Adrenal gland (tissue), 12 donors: Measurements from ENCODE around the gene CNN3. TPM values are rescaled to one million over a fixed set of nuclear protein-coding genes. Genes with fewer than 3 reads are reported as not detected.

Experiments
- DNase-seq, 7 donors: peaks; one replicate each; pipeline ENCODE4 v3.0.0-alpha.2; 2019 to 2020
- H3K27ac ChIP-seq, 5 donors: fragments of 200-600 bp; sonication (generic) in 4 of 5; 1 replicate in 3 of 5; 2 replicates in 2 of 5; pipeline versions ENCODE4 v1.5.1 to v1.8.0; 2016 to 2020; ENCODE audit warnings: mild to moderate bottlenecking in 1 of 5
- H3K27me3 ChIP-seq: fragments of 200-600 bp; 2 replicates; pipeline ENCODE4 v1.8.0; 2021
- H3K36me3 ChIP-seq, 2 donors: fragments of 200-600 bp; replicated peaks in 1 of 2; 1 replicate in 1 of 2; 2 replicates in 1 of 2; pipeline versions ENCODE4 v1.5.1 to v1.8.0; 2018 to 2022
- H3K4me1 ChIP-seq, 2 donors: fragments of 200-600 bp; replicated peaks in 1 of 2; 1 replicate in 1 of 2; 2 replicates in 1 of 2; pipeline versions ENCODE4 v1.5.1 to v1.8.0; 2018 to 2021
- H3K4me3 ChIP-seq, 4 donors: fragments of 200-600 bp; sonication (generic) in 3 of 4; one replicate each; pipeline ENCODE4 v1.5.1; 2016 to 2018
- H3K9me3 ChIP-seq, 3 donors: fragments of 200-600 bp; sonication (generic) in 1 of 3; replicated peaks in 1 of 3; 1 replicate in 2 of 3; 2 replicates in 1 of 3; pipeline versions ENCODE4 v1.5.1 to v1.8.0; 2016 to 2021
- POLR2A ChIP-seq, 2 donors: fragments of 450-650 bp; IDR thresholded peaks; one replicate each; pipeline ENCODE4 v1.6.1; 2017; ENCODE audit warnings: antibody characterized with exemption in 2 of 2, mild to moderate bottlenecking in 2 of 2, moderate library complexity in 1 of 2
- WGBS, 4 donors: extraction: QIAGEN DNeasy Blood & Tissue Kit in 2 of 4; methylation state at CpG; one replicate each; pipeline versions ENCODE4 v1.1.5 to v1.1.7; 2013 to 2017; 5-methylcytosine and 5-hydroxymethylcytosine counted together
- intact Hi-C, 2 donors: fragments of 100-400 bp; cut with DNase I; formaldehyde crosslinking; loops; one replicate each; pipeline versions ENCODE4 v1.14.1 to v1.15.0; 2022 to 2023
- polyA plus RNA-seq, 3 donors: library from polyadenylated mRNA; stranded (reverse); fragments of 200-250 nt in 2 of 3; fragments of 350-450 nt in 1 of 3; fragmentation: Illumina TruSeq in 1 of 3; extraction: RNeasy Lipid Tissue Mini Kit (QIAGEN cat#74804) in 1 of 3; gene quantifications; one replicate each; pipeline ENCODE4 v1.2.3, GENCODE V29; 2013 to 2014
- total RNA-seq, 9 donors: library from RNA; depleted of rRNA in 4 of 9; stranded (reverse); fragments of >200 nt in 4 of 9; fragments of 120-200 nt in 1 of 9; fragmentation: NEBNext Ultra II Directional in 1 of 9; extraction: Animal tissue kit (Norgen Biotek cat#: 25700) in 1 of 9; gene quantifications; one replicate each; pipeline versions ENCODE4 v1.1.0 to v1.2.4, GENCODE V29; 2013 to 2023
- TF ChIP-seq, protein P1 (sequence below), 6 experiments: fragments of 450-650 bp in 4 of 6; fragments of 200-600 bp in 2 of 6; sonication (generic) in 1 of 6; IDR thresholded peaks; 1 replicate in 5 of 6; 2 replicates in 1 of 6; pipeline versions ENCODE4 v1.5.1 to v1.8.0; 2016 to 2021; ENCODE audit warnings: antibody characterized with exemption in 6 of 6, mild to moderate bottlenecking in 2 of 6, moderate library complexity in 1 of 6
- donor health status: healthy with polysubstance abuse.
- donor health status: Bipolar disorder and iron deficiency.
- donor health status: DM: yes; HTN: yes; CAD: no.
- donor health status: DM: no; HTN: no; CAD: no.
- donor health status: DM: no; HTN: no; CAD: no.
- donor health status: DM: yes; HTN: yes; CAD: no.

CNN3 gene
- total and polyA plus RNA-seq, 12 donors, result 97.3 to 766 (median 412) TPM

DNA sequence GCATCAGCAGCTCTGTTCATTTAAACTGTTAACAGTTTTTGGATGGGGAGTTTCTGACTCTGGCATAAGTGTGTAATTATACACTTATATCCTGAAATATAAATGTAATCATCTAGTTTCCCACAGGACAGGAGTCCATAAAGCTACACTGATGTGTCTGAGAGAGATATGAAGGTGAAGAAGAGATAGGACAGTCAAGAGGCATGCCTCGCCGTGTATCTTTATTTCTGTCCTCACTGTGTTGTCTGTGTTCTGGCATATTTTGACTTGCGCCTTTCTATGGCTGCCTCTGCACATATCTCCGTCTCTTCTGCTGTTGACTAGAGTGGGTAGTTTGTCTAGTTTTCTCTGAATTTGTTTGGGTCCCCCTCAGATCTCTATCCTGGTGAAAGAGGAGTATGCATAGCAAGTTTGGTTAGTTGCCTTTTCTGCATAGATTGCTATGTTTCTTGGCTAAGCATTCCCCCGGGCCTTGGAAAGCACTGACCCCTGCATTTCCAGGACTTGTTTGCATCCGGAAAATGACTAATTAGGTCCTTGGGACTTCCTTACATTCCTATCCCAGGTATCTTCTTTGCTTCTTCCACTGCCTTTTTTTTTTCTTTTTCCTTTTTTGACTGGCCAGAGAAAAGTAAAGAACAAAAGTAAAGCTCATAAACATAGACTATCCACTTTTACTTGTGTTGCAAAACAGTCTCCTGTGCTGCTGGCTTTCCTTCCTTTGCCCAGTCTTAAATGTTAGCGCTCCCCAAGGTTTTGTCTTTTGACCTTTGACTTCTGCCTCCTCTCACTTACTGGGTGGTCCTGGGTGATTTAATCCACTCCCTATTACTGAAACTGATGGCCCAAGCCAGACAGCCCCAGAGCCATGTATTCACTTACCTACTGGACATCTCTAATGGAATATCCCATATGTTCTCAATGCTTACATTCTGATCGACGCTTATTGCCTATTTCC lies 27.6 kb upstream of the CNN3 start:
- Histone ChIP-seq H3K9me3 (no peaks in the 10 kb centered on the region), H3K36me3 (no peaks in the 10 kb centered on the region), H3K27ac (peak overlapping the region; percentile 75 to 85 (median 78)), H3K4me1 (peaks cover 31 to 45% of the 10 kb centered on the region in 2 donors), H3K27me3 (no peaks in the 10 kb centered on the region), H3K4me3 (no peak overlapping the region)
- 62 to 74% (median 71%) methylated on average over 9 of the region's 9 CpGs for WGBS, 4 donors
- no peak for TF ChIP-seq POLR2A (IDR thresholded peaks at IDR 0.05)
- TF ChIP-seq, protein P1, sequence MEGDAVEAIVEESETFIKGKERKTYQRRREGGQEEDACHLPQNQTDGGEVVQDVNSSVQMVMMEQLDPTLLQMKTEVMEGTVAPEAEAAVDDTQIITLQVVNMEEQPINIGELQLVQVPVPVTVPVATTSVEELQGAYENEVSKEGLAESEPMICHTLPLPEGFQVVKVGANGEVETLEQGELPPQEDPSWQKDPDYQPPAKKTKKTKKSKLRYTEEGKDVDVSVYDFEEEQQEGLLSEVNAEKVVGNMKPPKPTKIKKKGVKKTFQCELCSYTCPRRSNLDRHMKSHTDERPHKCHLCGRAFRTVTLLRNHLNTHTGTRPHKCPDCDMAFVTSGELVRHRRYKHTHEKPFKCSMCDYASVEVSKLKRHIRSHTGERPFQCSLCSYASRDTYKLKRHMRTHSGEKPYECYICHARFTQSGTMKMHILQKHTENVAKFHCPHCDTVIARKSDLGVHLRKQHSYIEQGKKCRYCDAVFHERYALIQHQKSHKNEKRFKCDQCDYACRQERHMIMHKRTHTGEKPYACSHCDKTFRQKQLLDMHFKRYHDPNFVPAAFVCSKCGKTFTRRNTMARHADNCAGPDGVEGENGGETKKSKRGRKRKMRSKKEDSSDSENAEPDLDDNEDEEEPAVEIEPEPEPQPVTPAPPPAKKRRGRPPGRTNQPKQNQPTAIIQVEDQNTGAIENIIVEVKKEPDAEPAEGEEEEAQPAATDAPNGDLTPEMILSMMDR (IDR thresholded peaks at IDR 0.05), result no peak
- no peak for DNase-seq
- intact Hi-C loops, result no loop called here

DNA sequence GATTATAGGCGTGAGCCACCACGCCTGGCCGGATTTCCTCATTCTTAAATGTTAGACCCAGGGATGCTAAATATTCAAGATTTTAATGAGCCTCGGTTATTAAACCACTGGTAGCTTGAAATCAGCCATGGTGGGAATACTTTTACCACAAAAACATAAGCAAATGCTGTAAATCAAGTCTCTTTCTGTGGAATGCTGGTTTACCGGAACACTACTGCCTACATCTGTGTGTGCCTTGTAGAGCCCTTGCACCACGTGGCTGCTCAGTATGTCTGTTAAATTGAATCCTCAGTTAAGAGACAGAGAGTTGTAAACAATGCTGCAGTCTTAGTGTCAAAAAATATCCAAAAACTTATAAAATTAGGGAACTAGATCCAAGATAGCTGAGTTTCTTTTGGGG lies 26.8 kb upstream of the CNN3 start:
- TF ChIP-seq, protein P1 (IDR thresholded peaks at IDR 0.05), result no peak
- no peak for TF ChIP-seq POLR2A (IDR thresholded peaks at IDR 0.05)
- 81 to 90% (median 85%) methylated on average over 6 of the region's 6 CpGs for WGBS, 4 donors
- H3K27ac ChIP-seq, result no peak overlapping the region
- no peak overlapping the region for H3K4me3 ChIP-seq
- intact Hi-C loops, result no loop called here
- H3K9me3 ChIP-seq, result no peaks in the 10 kb centered on the region
- H3K36me3 ChIP-seq, result no peaks in the 10 kb centered on the region
- H3K27me3 ChIP-seq, result no peaks in the 10 kb centered on the region
- peaks cover 31 to 48% of the 10 kb centered on the region in 2 donors for H3K4me1 ChIP-seq
- DNase-seq, result no peak

DNA sequence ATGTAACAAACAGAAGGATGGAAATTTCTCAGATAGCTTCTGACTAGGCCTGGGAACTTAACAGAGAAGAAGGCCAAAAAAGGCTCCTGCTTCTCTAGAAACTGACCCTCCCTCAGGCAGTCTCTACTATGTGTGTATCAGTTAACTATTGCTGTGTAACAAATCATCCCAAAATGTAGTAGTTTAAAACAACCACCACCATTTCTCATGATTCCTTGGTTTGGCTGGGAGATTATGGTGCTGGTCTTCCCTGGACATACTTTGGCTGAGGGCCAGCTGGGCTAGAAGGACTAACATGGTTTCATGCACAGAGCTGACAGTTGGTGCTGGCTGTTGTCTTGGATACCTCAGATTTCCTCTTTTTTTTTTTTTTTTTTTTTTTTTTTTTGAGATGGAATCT lies 26.2 kb upstream of the CNN3 start:
- DNase-seq, result no peak
- peaks cover 31 to 48% of the 10 kb centered on the region in 2 donors for H3K4me1 ChIP-seq
- H3K36me3 ChIP-seq, result no peaks in the 10 kb centered on the region
- H3K27me3 ChIP-seq, result no peaks in the 10 kb centered on the region
- TF ChIP-seq, protein P1 (IDR thresholded peaks at IDR 0.05), result no peak
- TF ChIP-seq POLR2A (IDR thresholded peaks at IDR 0.05), result no peak
- H3K27ac ChIP-seq, result no peak overlapping the region
- intact Hi-C loops, result no loop called here
- H3K9me3 ChIP-seq, result no peaks in the 10 kb centered on the region
- H3K4me3 ChIP-seq, result no peak overlapping the region

DNA sequence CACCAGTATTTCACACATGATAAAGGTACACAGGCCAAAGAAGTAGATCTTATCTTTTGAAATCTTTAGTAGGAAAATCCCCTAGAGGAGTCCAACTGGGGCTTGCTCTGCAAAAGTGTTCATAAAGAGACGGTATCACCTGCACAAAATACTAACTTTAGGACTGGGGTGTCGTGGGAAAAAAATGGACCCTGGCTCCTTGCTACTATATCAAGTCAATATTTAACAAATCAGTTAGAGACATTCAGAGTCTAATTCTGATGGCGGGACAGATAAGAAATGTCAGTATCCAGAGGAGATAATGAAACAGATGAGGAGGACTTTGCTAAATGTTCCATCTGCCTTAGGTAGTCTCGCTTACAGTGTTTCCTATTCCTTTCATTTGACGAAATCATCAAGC lies 25.6 kb upstream of the CNN3 start:
- peak overlapping the region in 1 of 5 donors; percentile 54 for H3K27ac ChIP-seq
- no peak for DNase-seq
- no peaks in the 10 kb centered on the region for H3K36me3 ChIP-seq
- intact Hi-C loops, result no loop called here
- H3K9me3 ChIP-seq, result no peaks in the 10 kb centered on the region
- WGBS, 4 donors, result 92 to 95% (median 95%) methylated on average over 5 of the region's 5 CpGs
- no peaks in the 10 kb centered on the region for H3K27me3 ChIP-seq
- TF ChIP-seq, protein P1 (IDR thresholded peaks at IDR 0.05), result no peak
- TF ChIP-seq POLR2A (IDR thresholded peaks at IDR 0.05), result no peak
- peaks cover 31 to 48% of the 10 kb centered on the region in 2 donors for H3K4me1 ChIP-seq
- H3K4me3 ChIP-seq, result no peak overlapping the region
